NCI-H748 treated with DMSO at 0.1 percent for 48 hours (cell line): ENCODE results near the gene RELCH.

ENCODE experiments used
- DNase-seq: peaks from one replicate; lab custom pipeline; 2025; lab: John Stamatoyannopoulos, UW

The RELCH gene

DNA sequence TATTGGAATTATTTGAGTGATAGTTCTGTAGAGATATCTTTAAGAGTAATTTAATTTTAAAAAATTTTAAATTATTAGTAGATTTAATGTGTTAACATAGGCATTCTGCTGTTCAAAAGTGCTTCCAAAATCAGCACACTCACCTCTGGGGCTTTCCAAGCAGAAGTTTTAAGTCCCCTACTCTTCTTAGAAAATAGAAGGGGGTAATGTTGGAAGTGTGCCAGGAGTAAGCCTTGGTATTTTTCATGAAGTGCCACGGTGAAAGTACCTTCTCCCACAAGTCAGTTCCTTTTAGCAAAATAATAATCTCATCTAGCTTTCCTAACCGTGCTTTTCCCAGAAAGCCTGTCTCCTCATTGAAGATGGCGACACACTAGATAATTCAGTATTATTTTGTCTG lies 134.1 kb downstream of the RELCH start:
- no peak for DNase-seq

DNA sequence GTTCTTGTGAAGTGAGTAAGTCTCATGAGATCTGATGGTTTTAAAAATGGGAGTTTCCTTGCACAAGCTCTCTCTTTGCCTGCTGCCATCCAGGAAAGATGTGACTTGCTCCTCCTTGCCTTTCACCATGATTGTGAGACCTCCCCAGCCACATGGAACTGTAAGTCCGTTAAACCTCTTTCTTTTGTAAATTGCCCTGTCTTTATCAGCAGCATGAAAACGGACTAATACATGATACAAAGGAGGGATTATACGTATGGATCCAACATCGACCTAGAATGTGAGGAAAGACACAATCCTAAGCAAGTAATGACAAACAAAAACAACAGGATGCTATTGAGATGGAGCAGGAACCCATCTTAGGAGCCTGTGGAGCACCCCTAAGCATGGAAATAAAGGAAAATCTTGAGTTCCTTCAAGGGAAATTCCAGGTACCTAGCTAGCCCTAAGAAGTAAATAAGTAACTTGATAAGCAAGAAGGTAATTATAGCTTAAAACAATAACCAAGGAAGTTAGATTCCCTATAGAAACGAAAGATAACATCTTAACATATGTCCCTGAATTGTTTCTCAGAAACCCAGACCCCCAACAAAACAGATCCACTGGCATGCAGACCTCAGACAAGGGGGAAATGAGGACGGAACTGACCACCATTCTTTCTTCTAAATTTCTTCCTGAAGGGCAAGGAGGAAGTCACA lies 136.6 kb downstream of the RELCH start:
- DNase-seq, result no peak

DNA sequence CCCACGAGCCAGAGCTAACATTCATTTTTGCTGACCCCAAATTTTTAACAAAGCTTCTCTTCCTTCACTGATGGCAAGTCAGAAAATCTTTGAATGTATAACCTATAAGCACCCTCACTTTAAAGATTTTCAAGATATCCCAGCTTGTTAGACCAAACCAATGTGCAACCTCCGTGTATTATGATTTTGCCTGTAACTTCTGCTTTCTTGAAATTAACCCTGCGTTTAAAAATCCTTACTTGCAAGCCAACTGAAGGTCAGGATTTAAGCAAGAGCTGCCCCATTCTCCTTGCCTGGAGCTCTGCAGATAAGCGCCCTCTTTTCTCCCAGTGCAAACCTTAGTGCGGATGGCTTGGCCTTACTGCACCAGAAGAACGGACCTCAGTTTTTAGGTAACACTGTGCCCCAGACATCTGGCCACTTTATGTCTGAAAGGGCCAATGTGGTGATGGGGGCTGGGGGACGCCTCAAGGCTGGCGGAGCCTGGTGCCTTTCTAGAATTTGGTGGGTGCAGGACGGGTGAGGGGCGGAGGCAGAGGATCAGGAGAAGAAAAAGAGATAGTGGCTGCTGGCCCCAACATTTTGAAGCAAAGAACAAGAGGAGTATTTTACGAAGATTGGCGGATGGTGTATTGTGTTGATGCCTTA lies 137.2 kb downstream of the RELCH start:
- no peak for DNase-seq

GRCh38 chr18:62324917-62325805 lies 138.1 kb downstream of the RELCH start, which contains the start of gene TNFRSF11A:
TSS of gene TNFRSF11A (plus strand) at chr18:62325310. CDS start at chr18:62325353, 43 bp downstream.
- no peak for DNase-seq

- no peak for DNase-seq
Observed at GRCh38 chr18:62325806-62326645, 139.0 kb downstream of the RELCH start.

GRCh38 chr18:62326646-62327348 lies 139.7 kb downstream of the RELCH start:
- DNase-seq, result no peak

DNA sequence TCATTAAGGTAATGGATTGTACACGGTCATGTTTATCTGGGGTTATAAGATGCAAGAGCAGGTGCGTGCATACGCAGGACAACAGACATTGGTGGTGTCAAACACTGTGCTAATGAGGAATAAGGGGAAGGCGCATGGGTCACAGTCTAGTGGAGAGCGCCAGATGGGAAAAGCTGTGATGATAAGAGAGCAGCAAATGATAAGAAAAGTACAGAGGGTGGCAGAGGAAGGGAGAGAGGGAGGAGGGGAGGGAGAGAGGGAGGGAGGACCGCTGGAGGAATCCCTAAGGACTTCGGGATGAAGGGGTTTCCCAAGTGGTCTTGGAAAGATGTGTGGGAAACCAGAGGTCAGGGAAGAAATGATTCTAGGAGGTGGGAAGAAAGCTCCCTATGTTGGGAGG lies 140.9 kb downstream of the RELCH start:
- no peak for DNase-seq

DNA sequence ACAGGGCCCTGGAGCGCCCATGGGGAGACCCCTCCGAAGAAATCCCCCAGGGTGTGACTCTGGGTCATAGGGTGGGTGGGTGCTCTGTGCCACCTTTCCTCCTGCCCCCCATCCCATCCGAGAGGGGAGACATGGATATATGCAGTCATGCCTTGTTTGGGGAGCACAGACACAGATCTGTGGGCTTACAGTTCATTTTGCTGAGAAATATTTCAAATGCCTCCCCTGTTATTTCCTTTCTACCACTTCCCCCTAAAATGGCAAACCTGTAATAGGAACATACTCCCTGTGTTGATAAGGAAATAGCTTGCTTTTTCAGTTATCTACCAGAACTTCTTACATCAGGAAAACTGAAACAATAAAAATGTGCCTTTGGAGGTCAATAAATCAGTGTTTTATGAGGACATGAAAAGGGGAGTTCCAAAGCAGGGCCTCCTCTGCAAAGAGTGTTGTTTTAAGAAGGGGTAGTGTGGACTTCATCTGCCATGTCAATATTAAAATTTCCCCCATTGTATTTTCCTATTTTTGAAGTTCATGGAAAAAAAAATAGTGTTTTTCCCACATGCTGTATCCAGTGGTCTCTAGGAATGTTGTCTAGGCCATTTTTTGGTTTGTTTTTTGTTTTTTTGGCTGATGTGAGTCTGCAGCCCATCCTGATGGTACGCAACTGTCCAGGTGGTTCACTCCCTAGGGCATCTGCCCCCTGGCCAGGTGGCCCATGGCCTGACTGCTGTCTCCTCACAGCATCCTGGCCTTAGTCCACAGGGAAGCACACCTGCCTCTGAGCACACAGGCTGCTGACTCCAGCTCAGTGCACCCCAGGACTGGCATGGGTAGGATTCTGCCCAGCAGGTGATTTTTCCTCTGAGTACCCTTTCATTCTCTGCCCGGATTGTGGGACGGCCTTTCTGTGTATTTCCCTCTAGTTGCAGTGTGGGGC lies 141.8 kb downstream of the RELCH start:
- no peak for DNase-seq

- DNase-seq, result no peak
Observed at GRCh38 chr18:62329691-62330454, 142.8 kb downstream of the RELCH start.

DNA sequence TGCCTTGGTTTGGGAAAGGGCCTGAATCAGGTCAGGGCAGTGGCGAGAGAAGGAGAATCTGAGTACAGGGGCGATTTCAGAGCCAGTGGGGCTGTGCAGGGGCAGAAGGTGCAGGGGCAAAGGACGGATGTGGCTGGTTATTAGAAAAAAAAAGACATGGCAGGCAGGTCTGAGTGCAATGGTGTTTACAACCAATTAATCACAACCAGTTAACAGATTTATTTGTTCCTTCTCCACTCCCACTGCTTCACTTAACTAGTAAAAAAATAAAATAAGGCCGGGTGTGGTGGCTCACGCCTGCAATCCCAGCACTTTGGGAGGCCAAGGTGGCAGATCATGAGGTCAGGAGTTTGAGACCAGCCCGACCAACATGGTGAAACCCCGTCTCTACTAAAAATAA lies 143.6 kb downstream of the RELCH start:
- no peak for DNase-seq

- no peak for DNase-seq
Observed at GRCh38 chr18:62331581-62332356, 144.7 kb downstream of the RELCH start.

DNA sequence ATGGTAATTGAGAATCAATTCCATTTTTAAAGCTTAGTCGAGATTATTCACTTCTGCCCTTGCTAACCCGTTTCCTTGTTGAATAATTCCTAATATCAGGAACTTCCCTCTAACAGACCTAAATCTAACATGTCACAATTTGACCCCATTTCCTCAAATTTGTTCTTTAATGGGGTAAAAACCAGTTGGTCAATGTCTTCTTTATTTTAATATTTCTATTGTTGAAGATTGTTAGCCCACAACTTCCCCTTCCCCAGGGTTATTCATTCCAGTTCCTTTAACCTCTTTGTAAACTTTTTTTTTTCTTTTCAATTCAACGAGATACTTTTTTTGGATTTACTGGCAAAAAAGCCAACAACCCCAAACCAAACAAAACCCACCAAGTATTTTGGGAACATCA lies 145.4 kb downstream of the RELCH start:
- DNase-seq, result no peak

- no peak for DNase-seq
Observed at GRCh38 chr18:62332964-62333695, 146.1 kb downstream of the RELCH start.

DNA sequence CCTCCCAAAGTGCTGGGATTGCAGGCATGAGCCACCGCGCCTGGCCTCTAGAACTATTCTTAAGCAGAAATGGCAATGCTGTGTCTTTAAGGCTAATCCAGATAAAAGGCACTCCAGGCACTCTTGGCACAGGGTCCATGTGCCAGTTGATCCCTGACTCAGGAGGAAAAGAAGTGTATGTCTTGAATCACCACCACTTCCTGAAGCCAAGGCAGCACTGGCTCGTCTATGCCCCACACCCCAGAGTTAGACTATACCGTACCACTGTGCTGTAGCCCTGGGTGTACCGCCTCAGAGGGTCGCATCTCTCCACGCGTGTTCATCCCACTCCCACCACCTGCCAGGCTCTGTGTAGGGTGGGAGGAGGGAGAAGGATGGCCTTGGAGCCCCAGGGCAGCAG lies 147.1 kb downstream of the RELCH start:
- DNase-seq, result no peak

DNA sequence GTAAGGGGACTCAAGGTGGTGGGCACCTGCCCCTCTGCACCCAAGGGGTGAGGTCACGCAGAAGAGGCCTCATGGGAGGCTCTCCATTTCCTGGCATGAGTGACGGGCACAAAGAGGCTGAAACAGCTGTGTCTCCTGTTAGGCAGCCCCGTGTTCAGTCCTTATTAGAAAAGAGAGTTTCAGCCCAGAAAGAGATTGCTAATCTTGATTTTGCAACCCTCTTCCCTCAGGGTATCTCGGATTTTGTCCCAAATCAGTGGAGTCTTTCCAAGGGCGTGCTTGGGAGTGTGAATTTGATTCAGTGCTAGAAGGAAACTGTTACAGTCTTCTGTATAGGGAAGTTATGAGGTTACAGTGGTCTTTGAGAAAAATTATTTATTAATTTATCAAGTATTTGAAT lies 148.4 kb downstream of the RELCH start:
- no peak for DNase-seq

DNA sequence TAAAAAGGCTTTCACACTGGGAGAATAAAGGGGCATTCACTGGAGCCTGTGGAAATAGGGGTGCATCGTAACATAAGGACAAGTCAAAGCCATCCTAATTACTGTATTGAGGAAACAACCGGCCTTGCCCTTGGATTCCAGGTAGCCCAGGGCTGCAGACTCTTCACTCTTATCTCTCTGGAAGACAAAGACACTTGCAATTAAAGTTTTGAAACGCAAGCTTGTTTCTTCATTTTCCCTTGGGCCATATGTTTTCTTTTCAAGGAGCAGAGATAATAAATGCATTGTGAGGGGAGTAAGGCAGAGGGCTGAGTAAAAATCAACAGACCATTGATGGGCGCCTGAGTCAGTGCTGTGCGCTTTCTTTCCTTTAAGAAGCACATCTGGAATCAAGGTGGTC lies 149.6 kb downstream of the RELCH start:
- DNase-seq, result no peak

- DNase-seq, result no peak
Observed at GRCh38 chr18:62337336-62337735, 150.3 kb downstream of the RELCH start.
